ENCODE measurements around the gene FMO1.
"Not testable (repeated sequence)": the region's sequence is repeated elsewhere in the genome, so short reads cannot be mapped to it uniquely, and the experiment has no call there.

FMO1 gene

DNA sequence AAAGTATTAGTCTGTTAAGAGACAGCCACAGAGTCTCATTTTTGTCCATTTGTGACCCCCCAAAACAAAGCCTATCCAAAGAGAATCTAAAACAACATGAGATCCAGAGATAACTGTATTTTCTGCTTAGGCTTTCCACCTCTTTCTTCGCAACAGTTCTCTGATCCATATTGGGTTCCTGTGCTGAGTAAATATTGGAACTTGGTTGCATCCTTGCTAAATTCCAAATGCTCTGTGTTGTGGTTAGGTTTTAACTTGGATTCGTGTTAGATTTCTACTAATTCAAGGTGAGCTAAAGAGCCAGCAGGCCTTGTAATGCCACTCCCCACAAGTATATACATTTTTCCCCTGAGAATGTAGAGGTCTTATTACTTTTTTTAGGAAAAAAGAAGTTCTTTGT lies 29.2 kb downstream of the FMO1 start:
- in situ Hi-C loops (cut with HindIII; ENCODE audit: low sequenced_read_pairs) = no loop called here

GRCh38 chr1:171279234-171279633 lies 30.9 kb downstream of the FMO1 start:
- in situ Hi-C loops (cut with HindIII; ENCODE audit: low sequenced_read_pairs) = no loop called here

GRCh38 chr1:171279678-171280077 lies 31.4 kb downstream of the FMO1 start:
- in situ Hi-C loops (cut with HindIII; ENCODE audit: low sequenced_read_pairs) = no loop called here

GRCh38 chr1:171280599-171280998 lies 32.3 kb downstream of the FMO1 start:
- in situ Hi-C loops (cut with HindIII; ENCODE audit: low sequenced_read_pairs) = no loop called here

DNA sequence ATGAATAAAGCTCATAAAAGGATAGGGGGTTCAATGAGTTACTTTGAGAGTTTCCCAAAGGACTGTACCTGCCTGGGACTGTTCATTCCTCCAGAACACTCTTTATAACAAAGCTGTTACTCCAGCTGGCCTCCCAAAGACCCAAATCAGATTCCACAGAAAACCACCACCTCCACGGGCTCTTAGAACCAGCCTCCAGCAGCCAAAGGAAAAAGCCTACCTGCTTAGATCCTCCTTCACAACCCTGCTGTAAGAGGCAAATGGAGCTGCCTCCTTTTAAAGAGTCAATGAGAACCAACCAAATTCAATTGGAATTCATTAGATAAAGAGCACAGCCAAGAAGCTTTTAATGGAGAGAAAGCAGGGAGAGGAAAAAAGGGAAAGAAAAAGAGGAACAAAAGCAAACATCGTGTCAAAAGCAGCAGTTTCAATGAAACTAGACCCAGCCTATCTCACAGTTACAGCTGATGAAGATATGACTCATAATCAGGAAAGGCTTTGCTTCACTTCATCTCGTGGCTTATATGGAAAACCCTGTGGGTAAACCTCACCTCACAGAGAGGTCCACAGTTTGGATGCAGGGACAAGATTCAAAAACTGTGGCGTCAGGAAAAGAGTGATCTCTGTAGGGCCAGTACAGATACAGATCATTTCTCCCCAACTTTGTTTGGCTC lies 37.9 kb downstream of the FMO1 start:
- in situ Hi-C loops (cut with HindIII; ENCODE audit: low sequenced_read_pairs) = no loop called here

- in situ Hi-C loops (cut with HindIII; ENCODE audit: low sequenced_read_pairs) = no loop called here
Observed at GRCh38 chr1:171290621-171291020, 42.3 kb downstream of the FMO1 start.

DNA sequence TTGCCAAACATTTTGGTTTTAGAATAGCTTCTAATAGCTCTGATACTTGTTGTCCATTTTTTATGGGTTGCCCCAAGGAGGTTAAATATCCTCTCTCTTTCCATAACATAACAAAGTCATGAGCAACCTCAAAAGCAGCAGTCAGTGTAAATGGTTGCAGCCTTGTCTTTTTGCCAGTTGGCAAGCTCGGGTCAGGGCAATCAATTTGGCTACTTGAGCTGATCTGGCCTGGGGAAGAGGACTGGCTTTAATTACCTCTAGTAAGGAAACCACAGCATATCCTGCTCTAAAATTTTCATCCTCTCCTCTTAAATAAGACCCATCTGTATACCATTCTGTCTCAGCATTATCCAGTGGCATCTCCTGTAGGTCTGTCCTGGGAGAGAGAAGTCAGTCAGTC lies 44.5 kb downstream of the FMO1 start:
- in situ Hi-C loops (cut with HindIII; ENCODE audit: low sequenced_read_pairs) = no loop called here

DNA sequence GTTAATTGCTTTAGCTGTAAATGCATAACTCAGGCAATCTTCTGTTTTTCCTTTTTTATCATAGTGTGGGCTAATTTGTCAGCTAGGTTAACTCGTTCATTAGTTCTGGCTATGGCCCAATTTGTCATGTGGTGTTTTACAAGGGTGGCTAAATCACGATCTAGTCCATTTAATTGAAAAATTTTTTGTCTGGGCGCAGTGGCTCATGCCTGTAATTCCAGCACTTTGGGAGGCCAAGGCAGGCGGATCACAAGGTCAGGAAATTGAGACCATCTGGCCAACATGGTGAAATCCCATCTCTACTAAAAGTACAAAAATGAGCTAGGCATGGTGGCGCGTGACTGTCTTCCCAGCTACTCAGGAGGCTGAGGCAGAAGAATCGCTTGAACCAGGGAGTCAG lies 47.1 kb downstream of the FMO1 start:
- in situ Hi-C loops (cut with HindIII; ENCODE audit: low sequenced_read_pairs) = not testable (repeated sequence)

- in situ Hi-C loops (cut with HindIII; ENCODE audit: low sequenced_read_pairs) = no loop called here
Observed at GRCh38 chr1:171295821-171296220, 47.5 kb downstream of the FMO1 start.

- in situ Hi-C loops (cut with HindIII; ENCODE audit: low sequenced_read_pairs) = no loop called here
Observed at GRCh38 chr1:171296897-171297296, 48.6 kb downstream of the FMO1 start.

- in situ Hi-C loops (cut with HindIII; ENCODE audit: low sequenced_read_pairs) = no loop called here
Observed at GRCh38 chr1:171298696-171299095, 50.4 kb downstream of the FMO1 start.

GRCh38 chr1:171299342-171299741 lies 51.0 kb downstream of the FMO1 start:
- in situ Hi-C loops (cut with HindIII; ENCODE audit: low sequenced_read_pairs) = no loop called here

DNA sequence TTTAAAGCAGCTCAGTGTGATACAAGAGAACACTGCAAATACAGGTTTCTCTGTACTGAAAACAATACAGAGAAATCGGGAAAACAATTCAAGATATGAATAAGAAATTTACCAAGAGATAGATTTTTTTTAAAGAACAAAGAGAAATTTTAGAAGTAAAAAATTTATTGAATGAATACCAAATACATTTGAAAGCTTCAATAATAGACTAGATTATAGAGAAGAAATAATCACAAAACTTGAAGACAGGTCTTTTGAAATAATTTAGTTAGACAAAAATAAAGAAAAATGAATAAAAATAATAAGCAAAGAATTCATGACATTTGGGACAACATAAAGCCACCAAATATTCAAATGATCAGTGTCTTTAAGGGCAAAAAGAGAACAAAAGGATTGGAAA lies 52.1 kb downstream of the FMO1 start:
- in situ Hi-C loops (cut with HindIII; ENCODE audit: low sequenced_read_pairs) = no loop called here

GRCh38 chr1:171310661-171311087 lies 62.4 kb downstream of the FMO1 start:
- in situ Hi-C loops (cut with HindIII; ENCODE audit: low sequenced_read_pairs) = no loop called here

GRCh38 chr1:171311771-171312558 lies 63.7 kb downstream of the FMO1 start:
- in situ Hi-C loops (cut with HindIII; ENCODE audit: low sequenced_read_pairs) = no loop called here

DNA sequence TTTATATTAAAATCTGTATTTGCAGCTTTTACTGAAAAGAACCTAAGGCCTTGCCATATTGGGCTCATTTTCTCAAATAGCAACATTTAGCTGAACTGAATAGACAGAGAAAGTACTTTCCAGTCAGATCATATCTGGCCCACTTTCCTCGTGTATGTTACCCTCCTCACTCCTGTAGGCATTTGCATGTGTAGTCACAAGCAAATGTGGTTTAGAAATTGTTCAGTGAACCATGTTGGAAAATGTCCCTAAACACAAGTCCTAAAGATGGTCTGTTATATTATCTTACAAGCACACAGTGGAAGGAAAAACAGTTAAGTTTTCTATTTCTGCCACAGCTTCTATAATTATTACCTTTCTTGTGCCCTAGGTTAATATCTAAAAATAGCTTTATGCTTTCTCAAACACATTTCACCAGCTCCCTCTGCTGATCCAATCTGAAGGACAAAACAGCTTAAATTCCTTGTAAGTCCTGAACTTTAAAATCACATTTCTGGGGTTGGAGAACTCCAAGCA lies 65.1 kb downstream of the FMO1 start:
- in situ Hi-C loops (cut with HindIII; ENCODE audit: low sequenced_read_pairs) = no loop called here

GRCh38 chr1:171313835-171314320 lies 65.6 kb downstream of the FMO1 start, which contains the start of gene FMO4:
TSS of gene FMO4 (plus strand) at chr1:171314183. CDS start at chr1:171319826, 5,643 bp downstream.
- in situ Hi-C loops (cut with HindIII; ENCODE audit: low sequenced_read_pairs) = no loop called here

GRCh38 chr1:171329251-171329650 lies 81.0 kb downstream of the FMO1 start:
- in situ Hi-C loops (cut with HindIII; ENCODE audit: low sequenced_read_pairs) = no loop called here

- in situ Hi-C loops (cut with HindIII; ENCODE audit: low sequenced_read_pairs) = no loop called here
Observed at GRCh38 chr1:171334024-171334640, 85.8 kb downstream of the FMO1 start.
